ENCODE results near the gene NSMCE1. TPM values are rescaled to one million over a fixed set of nuclear protein-coding genes. Genes with fewer than 3 reads are reported as not detected.

The NSMCE1 gene
- total and polyA plus RNA-seq, 2 donors (not counting 1 experiment from before 2014, with no cell fraction given), result 29.0 to 61.9 TPM

DNA sequence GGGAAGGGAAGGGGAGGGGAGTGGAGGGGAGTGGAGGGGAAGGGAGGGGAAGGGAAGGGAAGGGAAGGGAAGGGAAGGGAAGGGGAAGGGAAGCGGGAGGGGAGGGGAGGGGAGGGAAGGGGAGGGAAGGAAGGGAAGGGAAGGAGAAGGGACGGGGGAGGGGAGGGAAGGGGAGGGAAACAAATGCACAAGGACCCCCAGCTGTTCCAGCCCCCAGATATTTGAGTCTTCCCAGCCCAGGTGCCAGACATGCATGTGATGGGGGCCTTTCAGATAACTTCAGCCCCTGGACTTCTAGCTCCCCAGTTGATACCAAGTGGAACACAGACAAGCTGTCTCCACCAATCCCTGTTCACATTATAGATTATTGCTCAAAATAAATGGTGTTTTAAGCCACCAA lies 79.9 kb downstream of the NSMCE1 start:
- no peak overlapping the region for H3K4me3 Mint-ChIP-seq
- Histone ChIP-seq H2AFZ (ENCODE audit: insufficient read depth, low read depth, low read length, poor library complexity, severe bottlenecking) (no peak overlapping the region), H3K27ac (ENCODE audit: low read length in 2 of 2) (no peak overlapping the region), H3K4me3 (ENCODE audit: control extremely low read depth in 1 of 5, extremely low read depth in 1 of 5, insufficient read depth in 1 of 5, low read depth in 2 of 5, low read length in 4 of 5) (no peak overlapping the region), H3K9ac (ENCODE audit: low read length) (no peak overlapping the region), H3K4me1 (ENCODE audit: control insufficient read depth in 2 of 2, insufficient read depth in 2 of 2, low read length in 2 of 2) (no peaks in the 10 kb centered on the region), H4K20me1 (ENCODE audit: control insufficient read depth, insufficient read depth, low read length, poor library complexity, severe bottlenecking) (no peaks in the 10 kb centered on the region), H3K79me2 (ENCODE audit: control insufficient read depth, insufficient read depth, low read length) (no peaks in the 10 kb centered on the region), H3K27me3 (replicated peaks in 1 of 4; ENCODE audit: control extremely low read depth in 1 of 4, control insufficient read depth in 3 of 4, insufficient read depth in 4 of 4, low read length in 3 of 4) (peaks cover 0 to 3% (median 0%) of the 10 kb centered on the region in 4 experiments), H3K4me2 (replicated peaks; ENCODE audit: low read depth, low read length, poor library complexity, severe bottlenecking) (no peak overlapping the region), H3K36me3 (replicated peaks in 1 of 2; ENCODE audit: control extremely low read depth in 1 of 2, control insufficient read depth in 1 of 2, extremely low read depth in 1 of 2, insufficient read depth in 2 of 2, low read length in 1 of 2) (no peaks in the 10 kb centered on the region), H3K9me3 (ENCODE audit: control extremely low read depth in 1 of 3, control insufficient read depth in 2 of 3, insufficient read depth in 1 of 3, low read length in 2 of 3) (no peaks in the 10 kb centered on the region)
- intact Hi-C loops (cut with micrococcal nuclease), result no loop called here
- no peaks in the 10 kb centered on the region for H3K4me1 Mint-ChIP-seq
- H3K9me3 Mint-ChIP-seq (ENCODE audit: insufficient read depth), result no peaks in the 10 kb centered on the region
- ATAC-seq (ENCODE audit: low read depth) (no peak), DNase-seq (no peak)
- no peak for TF ChIP-seq EZH2 (IDR thresholded peaks at IDR 0.05; ENCODE audit: borderline replicate concordance, insufficient read depth, low read depth, low read length, poor library complexity, severe bottlenecking)
- TF ChIP-seq, protein P1, sequence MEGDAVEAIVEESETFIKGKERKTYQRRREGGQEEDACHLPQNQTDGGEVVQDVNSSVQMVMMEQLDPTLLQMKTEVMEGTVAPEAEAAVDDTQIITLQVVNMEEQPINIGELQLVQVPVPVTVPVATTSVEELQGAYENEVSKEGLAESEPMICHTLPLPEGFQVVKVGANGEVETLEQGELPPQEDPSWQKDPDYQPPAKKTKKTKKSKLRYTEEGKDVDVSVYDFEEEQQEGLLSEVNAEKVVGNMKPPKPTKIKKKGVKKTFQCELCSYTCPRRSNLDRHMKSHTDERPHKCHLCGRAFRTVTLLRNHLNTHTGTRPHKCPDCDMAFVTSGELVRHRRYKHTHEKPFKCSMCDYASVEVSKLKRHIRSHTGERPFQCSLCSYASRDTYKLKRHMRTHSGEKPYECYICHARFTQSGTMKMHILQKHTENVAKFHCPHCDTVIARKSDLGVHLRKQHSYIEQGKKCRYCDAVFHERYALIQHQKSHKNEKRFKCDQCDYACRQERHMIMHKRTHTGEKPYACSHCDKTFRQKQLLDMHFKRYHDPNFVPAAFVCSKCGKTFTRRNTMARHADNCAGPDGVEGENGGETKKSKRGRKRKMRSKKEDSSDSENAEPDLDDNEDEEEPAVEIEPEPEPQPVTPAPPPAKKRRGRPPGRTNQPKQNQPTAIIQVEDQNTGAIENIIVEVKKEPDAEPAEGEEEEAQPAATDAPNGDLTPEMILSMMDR (IDR thresholded peaks at IDR 0.05), result no peak
- H3K27me3 Mint-ChIP-seq, result peaks cover 3% of the 10 kb centered on the region
- POLR2A ChIA-PET, result no interaction called here
- WGBS (ENCODE audit: insufficient coverage), result no CpG with 5 or more reads among the region's 2 CpGs
- H3K27ac Mint-ChIP-seq, result no peak overlapping the region
- CTCF ChIA-PET, result interaction anchor here (1.0 to 1.8 kb wide), 4 partner anchors 9 to 179 kb away, joined by 3 to 6 read pairs (median 4); no protein-coding TSS in a partner anchor

- POLR2A ChIA-PET, result no interaction called here
Measured at GRCh38 chr16:27185776-27186130, 82.8 kb downstream of the NSMCE1 start.

More at GRCh38 chr16:27185776-27186130, 82.8 kb downstream of the NSMCE1 start:
- Histone ChIP-seq H3K4me1 (ENCODE audit: control insufficient read depth in 2 of 2, insufficient read depth in 2 of 2, low read length in 2 of 2) (no peaks in the 10 kb centered on the region), H4K20me1 (ENCODE audit: control insufficient read depth, insufficient read depth, low read length, poor library complexity, severe bottlenecking) (no peaks in the 10 kb centered on the region), H3K79me2 (ENCODE audit: control insufficient read depth, insufficient read depth, low read length) (no peaks in the 10 kb centered on the region), H3K4me2 (replicated peaks; ENCODE audit: low read depth, low read length, poor library complexity, severe bottlenecking) (no peak overlapping the region), H3K9me3 (ENCODE audit: control extremely low read depth in 1 of 3, control insufficient read depth in 2 of 3, insufficient read depth in 1 of 3, low read length in 2 of 3) (no peaks in the 10 kb centered on the region), H3K36me3 (replicated peaks in 1 of 2; ENCODE audit: control extremely low read depth in 1 of 2, control insufficient read depth in 1 of 2, extremely low read depth in 1 of 2, insufficient read depth in 2 of 2, low read length in 1 of 2) (no peaks in the 10 kb centered on the region), H3K9ac (ENCODE audit: low read length) (no peak overlapping the region), H3K27ac (ENCODE audit: low read length in 2 of 2) (no peak overlapping the region), H3K27me3 (replicated peaks in 1 of 4; ENCODE audit: control extremely low read depth in 1 of 4, control insufficient read depth in 3 of 4, insufficient read depth in 4 of 4, low read length in 3 of 4) (peaks cover 0 to 3% (median 0%) of the 10 kb centered on the region in 4 experiments), H3K4me3 (ENCODE audit: control extremely low read depth in 1 of 5, extremely low read depth in 1 of 5, insufficient read depth in 1 of 5, low read depth in 2 of 5, low read length in 4 of 5) (no peak overlapping the region), H2AFZ (ENCODE audit: insufficient read depth, low read depth, low read length, poor library complexity, severe bottlenecking) (no peak overlapping the region)
- no CpG with 5 or more reads among the region's 1 CpG for WGBS (ENCODE audit: insufficient coverage)
- ATAC-seq (ENCODE audit: low read depth) (no peak), DNase-seq (no peak)
- H3K4me3 Mint-ChIP-seq, result no peak overlapping the region
- no peaks in the 10 kb centered on the region for H3K4me1 Mint-ChIP-seq
- H3K27ac Mint-ChIP-seq, result no peak overlapping the region
- CTCF ChIA-PET, result interaction anchor here (1.6 to 2.0 kb wide), 2 partner anchors 14 to 182 kb away, joined by 5 read pairs; no protein-coding TSS in a partner anchor
- H3K27me3 Mint-ChIP-seq, result peaks cover 3% of the 10 kb centered on the region
- TF ChIP-seq, protein P1 (IDR thresholded peaks at IDR 0.05), result no peak
- TF ChIP-seq EZH2 (IDR thresholded peaks at IDR 0.05; ENCODE audit: borderline replicate concordance, insufficient read depth, low read depth, low read length, poor library complexity, severe bottlenecking), result no peak
- intact Hi-C loops (cut with micrococcal nuclease), result no loop called here
- no peaks in the 10 kb centered on the region for H3K9me3 Mint-ChIP-seq (ENCODE audit: insufficient read depth)

Measured in B cell (primary cell).